Osteocyte (in vitro differentiated cells): ENCODE results near the gene TOX2. TPM values are rescaled to one million over a fixed set of nuclear protein-coding genes. Genes with fewer than 3 reads are reported as not detected.

Source experiments
- DNase-seq: peaks from one replicate; pipeline ENCODE4 v3.0.0; 2021; ENCODE audit warnings: mixed read lengths; ENCODE audit not compliant: unreplicated experiment; ENCODE audit errors: extremely low spot score
- H3K27ac Mint-ChIP-seq: one replicate; pipeline ENCODE4 v1.8.0; 2021; ENCODE audit warnings: mild to moderate bottlenecking, mixed read lengths; ENCODE audit not compliant: unreplicated experiment
- H3K27me3 Mint-ChIP-seq: one replicate; pipeline ENCODE4 v1.8.0; 2021; ENCODE audit warnings: mixed read lengths; ENCODE audit not compliant: unreplicated experiment
- H3K36me3 Mint-ChIP-seq: one replicate; pipeline ENCODE4 v1.8.0; 2021; ENCODE audit warnings: mixed read lengths; ENCODE audit not compliant: unreplicated experiment
- H3K4me1 Mint-ChIP-seq: one replicate; pipeline ENCODE4 v1.8.0; 2021; ENCODE audit warnings: mixed read lengths; ENCODE audit not compliant: unreplicated experiment
- H3K4me3 Mint-ChIP-seq: one replicate; pipeline ENCODE4 v1.8.0; 2021; ENCODE audit warnings: mild to moderate bottlenecking, moderate library complexity, mixed read lengths; ENCODE audit not compliant: unreplicated experiment
- H3K9me3 Mint-ChIP-seq: one replicate; pipeline ENCODE4 v1.8.0; 2021; ENCODE audit warnings: mixed read lengths; ENCODE audit not compliant: unreplicated experiment
- total RNA-seq: library from RNA; stranded (reverse); gene quantifications from 2 replicates; pipeline ENCODE4 v1.2.1, GENCODE V29; 2021
- TF ChIP-seq, protein P1 (sequence below): fragments of 200-600 bp; sonication (generic); IDR thresholded peaks from 2 replicates; pipeline ENCODE4 v1.5.0; 2021; ENCODE audit warnings: antibody characterized with exemption, mild to moderate bottlenecking, moderate library complexity

Gene TOX2
- total RNA-seq, 1 donor from 2014 or later = not detected

GRCh38 chr20:44065401-44066340, 151.0 kb downstream of the TOX2 start:
- H3K4me3 Mint-ChIP-seq = no peak overlapping the region
- peaks cover 11% of the 10 kb centered on the region for H3K4me1 Mint-ChIP-seq
- H3K9me3 Mint-ChIP-seq = peaks cover 4% of the 10 kb centered on the region
- H3K36me3 Mint-ChIP-seq = no peaks in the 10 kb centered on the region
- TF ChIP-seq, protein P1, sequence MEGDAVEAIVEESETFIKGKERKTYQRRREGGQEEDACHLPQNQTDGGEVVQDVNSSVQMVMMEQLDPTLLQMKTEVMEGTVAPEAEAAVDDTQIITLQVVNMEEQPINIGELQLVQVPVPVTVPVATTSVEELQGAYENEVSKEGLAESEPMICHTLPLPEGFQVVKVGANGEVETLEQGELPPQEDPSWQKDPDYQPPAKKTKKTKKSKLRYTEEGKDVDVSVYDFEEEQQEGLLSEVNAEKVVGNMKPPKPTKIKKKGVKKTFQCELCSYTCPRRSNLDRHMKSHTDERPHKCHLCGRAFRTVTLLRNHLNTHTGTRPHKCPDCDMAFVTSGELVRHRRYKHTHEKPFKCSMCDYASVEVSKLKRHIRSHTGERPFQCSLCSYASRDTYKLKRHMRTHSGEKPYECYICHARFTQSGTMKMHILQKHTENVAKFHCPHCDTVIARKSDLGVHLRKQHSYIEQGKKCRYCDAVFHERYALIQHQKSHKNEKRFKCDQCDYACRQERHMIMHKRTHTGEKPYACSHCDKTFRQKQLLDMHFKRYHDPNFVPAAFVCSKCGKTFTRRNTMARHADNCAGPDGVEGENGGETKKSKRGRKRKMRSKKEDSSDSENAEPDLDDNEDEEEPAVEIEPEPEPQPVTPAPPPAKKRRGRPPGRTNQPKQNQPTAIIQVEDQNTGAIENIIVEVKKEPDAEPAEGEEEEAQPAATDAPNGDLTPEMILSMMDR = no peak
- no peaks in the 10 kb centered on the region for H3K27me3 Mint-ChIP-seq
- no peak overlapping the region for H3K27ac Mint-ChIP-seq
- DNase-seq = peak; percentile 84

GRCh38 chr20:44066645-44067606, 152.3 kb downstream of the TOX2 start:
- H3K4me1 Mint-ChIP-seq = peaks cover 8% of the 10 kb centered on the region
- TF ChIP-seq, protein P1 = no peak
- no peak overlapping the region for H3K4me3 Mint-ChIP-seq
- H3K9me3 Mint-ChIP-seq = peaks cover 4% of the 10 kb centered on the region
- peaks cover 2% of the 10 kb centered on the region for H3K27me3 Mint-ChIP-seq
- no peak overlapping the region for H3K27ac Mint-ChIP-seq
- DNase-seq = peak; percentile 77
- H3K36me3 Mint-ChIP-seq = no peaks in the 10 kb centered on the region

DNA sequence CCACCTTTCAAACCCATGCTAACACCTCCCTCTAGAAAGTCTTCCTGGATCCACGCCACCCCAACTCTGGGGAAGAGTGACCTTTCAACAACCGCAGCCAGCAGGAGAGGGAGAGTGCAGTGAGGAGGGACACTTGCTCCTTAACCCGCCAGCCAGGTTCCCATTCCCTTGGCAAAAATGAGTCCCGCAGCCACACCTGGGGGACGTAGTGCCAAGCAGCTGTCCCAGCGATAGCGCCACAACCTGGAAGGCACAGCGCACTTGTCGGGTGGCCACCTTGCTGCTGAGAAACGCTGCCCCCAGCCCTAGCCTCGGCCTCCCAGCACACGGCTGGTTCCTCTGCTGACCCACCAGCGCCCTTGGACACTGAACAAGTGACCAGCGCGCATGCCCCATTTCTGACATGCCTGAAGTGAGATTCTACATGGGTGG, 153.0 kb downstream of the TOX2 start:
- Mint-ChIP-seq H3K4me1 (peaks cover 2% of the 10 kb centered on the region), H3K27me3 (peaks cover 7% of the 10 kb centered on the region), H3K27ac (no peak overlapping the region), H3K4me3 (no peak overlapping the region), H3K36me3 (no peaks in the 10 kb centered on the region), H3K9me3 (peaks cover 4% of the 10 kb centered on the region)
- DNase-seq = peak; percentile 74
- TF ChIP-seq, protein P1 = no peak

- H3K9me3 Mint-ChIP-seq = no peaks in the 10 kb centered on the region
- no peaks in the 10 kb centered on the region for H3K36me3 Mint-ChIP-seq
These were observed 153.9 kb downstream of the TOX2 start for GRCh38 chr20:44068316-44069201.

More at GRCh38 chr20:44068316-44069201, 153.9 kb downstream of the TOX2 start:
- Mint-ChIP-seq H3K27me3 (peaks cover 11% of the 10 kb centered on the region), H3K27ac (no peak overlapping the region), H3K4me1 (no peaks in the 10 kb centered on the region), H3K4me3 (no peak overlapping the region)
- peak; percentile 85 for DNase-seq
- TF ChIP-seq, protein P1 = no peak
